ENCODE results near the gene IL10RA. TPM values are rescaled to one million over a fixed set of nuclear protein-coding genes. Genes with fewer than 3 reads are reported as not detected.

IL10RA gene
- total RNA-seq, 4 donors from 2014 or later, result 23.2 to 65.9 (median 44.4) TPM

- TF ChIP-seq CTCF (IDR thresholded peaks at IDR 0.05), result no peak
- no peak for ATAC-seq (ENCODE audit: low FRiP score)
- DNase-seq (ENCODE audit: low spot score), result no peak
Measured at GRCh38 chr11:117950993-117951961, 34.9 kb upstream of the IL10RA start.

- DNase-seq (ENCODE audit: low spot score) (no peak), ATAC-seq (ENCODE audit: low FRiP score) (no peak)
- TF ChIP-seq CTCF (IDR thresholded peaks at IDR 0.05), result no peak
Measured at GRCh38 chr11:117953024-117953671, 33.0 kb upstream of the IL10RA start.

GRCh38 chr11:117958949-117959348, 27.2 kb upstream of the IL10RA start:
- no peak for ATAC-seq (ENCODE audit: low FRiP score)
- no peak for TF ChIP-seq CTCF (IDR thresholded peaks at IDR 0.05)
- DNase-seq (ENCODE audit: low spot score), result no peak

GRCh38 chr11:117959438-117960149, 26.6 kb upstream of the IL10RA start:
- ATAC-seq (ENCODE audit: low FRiP score), result no peak
- TF ChIP-seq CTCF (IDR thresholded peaks at IDR 0.05), result no peak
- no peak for DNase-seq (ENCODE audit: low spot score)

- TF ChIP-seq CTCF (IDR thresholded peaks at IDR 0.05), result no peak
- no peak for DNase-seq (ENCODE audit: low spot score)
- ATAC-seq (ENCODE audit: low FRiP score), result no peak
Measured at GRCh38 chr11:117960406-117960805, 25.8 kb upstream of the IL10RA start.

GRCh38 chr11:117961896-117962295, 24.3 kb upstream of the IL10RA start:
- TF ChIP-seq CTCF (IDR thresholded peaks at IDR 0.05), result no peak
- DNase-seq (ENCODE audit: low spot score) (no peak), ATAC-seq (ENCODE audit: low FRiP score) (no peak)
